ENCODE measurements around the gene SYTL5. TPM values are rescaled to one million over a fixed set of nuclear protein-coding genes. Genes with fewer than 3 reads are reported as not detected.

Gene SYTL5
- total RNA-seq, 3 donors from 2014 or later = 0.80 to 10.0 (median 3.9) TPM

- Histone ChIP-seq H3K9me3 (no peaks in the 10 kb centered on the region), H3K36me3 (no peaks in the 10 kb centered on the region), H3K4me3 (no peak overlapping the region), H3K4me1 (no peaks in the 10 kb centered on the region), H3K27ac (peak overlapping the region in 1 of 2 donors; percentile 53), H3K27me3 (peaks cover 0 to 8% of the 10 kb centered on the region in 2 donors)
- DNase-seq (ENCODE audit: low spot score in 2 of 2) = no peak
- intact Hi-C loops (cut with DNase I; ENCODE audit: low total_unique reads) = no loop called here
- TF ChIP-seq POLR2AphosphoS5 (IDR thresholded peaks at IDR 0.05) = no peak
- TF ChIP-seq CTCF (IDR thresholded peaks at IDR 0.05) = no peak
- TF ChIP-seq POLR2A (IDR thresholded peaks at IDR 0.05) = no peak
These were observed 49.0 kb downstream of the SYTL5 start for GRCh38 chrX:38055170-38055847.

GRCh38 chrX:38060331-38060878, 54.1 kb downstream of the SYTL5 start:
- Histone ChIP-seq H3K27ac (no peak overlapping the region), H3K9me3 (no peaks in the 10 kb centered on the region), H3K4me1 (no peaks in the 10 kb centered on the region), H3K36me3 (no peaks in the 10 kb centered on the region), H3K27me3 (peaks cover 0 to 2% of the 10 kb centered on the region in 2 donors), H3K4me3 (no peak overlapping the region)
- no peak for DNase-seq (ENCODE audit: low spot score in 2 of 2)
- TF ChIP-seq CTCF (IDR thresholded peaks at IDR 0.05) = no peak
- TF ChIP-seq POLR2AphosphoS5 (IDR thresholded peaks at IDR 0.05) = no peak
- no peak for TF ChIP-seq POLR2A (IDR thresholded peaks at IDR 0.05)
- intact Hi-C loops (cut with DNase I; ENCODE audit: low total_unique reads) = no loop called here

GRCh38 chrX:38061335-38061734, 55.0 kb downstream of the SYTL5 start:
- Histone ChIP-seq H3K9me3 (no peaks in the 10 kb centered on the region), H3K27ac (no peak overlapping the region), H3K4me1 (no peaks in the 10 kb centered on the region), H3K4me3 (no peak overlapping the region), H3K36me3 (no peaks in the 10 kb centered on the region), H3K27me3 (peaks cover 0 to 2% of the 10 kb centered on the region in 2 donors)
- TF ChIP-seq CTCF (IDR thresholded peaks at IDR 0.05) (no peak), POLR2A (IDR thresholded peaks at IDR 0.05) (no peak), POLR2AphosphoS5 (IDR thresholded peaks at IDR 0.05) (no peak)
- intact Hi-C loops (cut with DNase I; ENCODE audit: low total_unique reads) = no loop called here
- no peak for DNase-seq (ENCODE audit: low spot score in 2 of 2)

GRCh38 chrX:38066934-38067333, 60.6 kb downstream of the SYTL5 start:
- no peak for DNase-seq (ENCODE audit: low spot score in 2 of 2)
- no peaks in the 10 kb centered on the region for H3K9me3 ChIP-seq
- intact Hi-C loops (cut with DNase I; ENCODE audit: low total_unique reads) = no loop called here
- no peaks in the 10 kb centered on the region for H3K36me3 ChIP-seq
- no peak overlapping the region for H3K4me3 ChIP-seq
- H3K4me1 ChIP-seq = no peaks in the 10 kb centered on the region
- TF ChIP-seq CTCF (IDR thresholded peaks at IDR 0.05) (no peak), POLR2AphosphoS5 (IDR thresholded peaks at IDR 0.05) (no peak), POLR2A (IDR thresholded peaks at IDR 0.05) (no peak)
- no peaks in the 10 kb centered on the region for H3K27me3 ChIP-seq
- no peak overlapping the region for H3K27ac ChIP-seq

- Histone ChIP-seq H3K4me3 (no peak overlapping the region), H3K36me3 (no peaks in the 10 kb centered on the region), H3K9me3 (no peaks in the 10 kb centered on the region), H3K4me1 (no peaks in the 10 kb centered on the region), H3K27ac (no peak overlapping the region), H3K27me3 (peaks cover 0 to 7% of the 10 kb centered on the region in 2 donors)
- TF ChIP-seq CTCF (IDR thresholded peaks at IDR 0.05) = no peak
- no peak for TF ChIP-seq POLR2AphosphoS5 (IDR thresholded peaks at IDR 0.05)
- TF ChIP-seq POLR2A (IDR thresholded peaks at IDR 0.05) = no peak
- no peak for DNase-seq (ENCODE audit: low spot score in 2 of 2)
- intact Hi-C loops (cut with DNase I; ENCODE audit: low total_unique reads) = no loop called here
These were observed 62.9 kb downstream of the SYTL5 start for GRCh38 chrX:38069273-38069672.
